Testis (tissue), 3 donors: Measurements from ENCODE around the gene ASIC4. TPM values are rescaled to one million over a fixed set of nuclear protein-coding genes. Genes with fewer than 3 reads are reported as not detected.

Experiments used
- DNase-seq: peaks from one replicate; pipeline ENCODE4 v3.0.0-alpha.2; 2019
- H3K27ac ChIP-seq, 2 donors: fragments of 200-600 bp; sonication (generic); one replicate each; pipeline ENCODE4 v1.5.1; 2019
- H3K27me3 ChIP-seq: fragments of 200-600 bp; sonication (generic); one replicate; pipeline ENCODE4 v1.5.1; 2019
- H3K36me3 ChIP-seq: fragments of 200-600 bp; sonication (generic); one replicate; pipeline ENCODE4 v1.5.1; 2017; ENCODE audit warnings: low read depth; ENCODE audit errors: missing control alignments
- H3K4me1 ChIP-seq: fragments of 200-600 bp; sonication (generic); one replicate; pipeline ENCODE4 v1.5.1; 2019
- H3K4me3 ChIP-seq, 2 donors: fragments of 200-600 bp; sonication (generic); one replicate each; pipeline ENCODE4 v1.5.1; 2017 to 2019
- H3K9me3 ChIP-seq: fragments of 200-600 bp; sonication (generic); one replicate; pipeline ENCODE4 v1.5.1; 2017
- CTCF ChIP-seq, 3 experiments: fragments of 450-650 bp in 2 of 3; fragments of 200-600 bp in 1 of 3; sonication (generic) in 1 of 3; IDR thresholded peaks; one replicate each; pipeline ENCODE4 v1.5.1; 2016 to 2019; ENCODE audit warnings: antibody characterized with exemption in 3 of 3, mild to moderate bottlenecking in 2 of 3, moderate library complexity in 1 of 3
- POLR2A ChIP-seq: fragments of 450-650 bp; IDR thresholded peaks from one replicate; pipeline ENCODE4 v1.6.1; 2017; ENCODE audit warnings: antibody characterized with exemption, mild to moderate bottlenecking, moderate library complexity
- WGBS, 2 donors: methylation state at CpG; one replicate each; pipeline ENCODE4 v1.1.5; 2018; 5-methylcytosine and 5-hydroxymethylcytosine counted together
- intact Hi-C: fragments of 100-400 bp; cut with DNase I; formaldehyde crosslinking; loops from one replicate; pipeline ENCODE4 v1.15.1; 2023; ENCODE audit warnings: low total_unique reads
- polyA plus RNA-seq: library from polyadenylated mRNA; stranded (reverse); fragments of 350-450 nt; fragmentation: Illumina TruSeq; extraction: RNeasy Lipid Tissue Mini Kit (QIAGEN cat#74804); gene quantifications from one replicate; pipeline ENCODE4 v1.2.3, GENCODE V29; 2014; ENCODE audit warnings: low read depth, low replicate concordance; ENCODE audit not compliant: insufficient read depth
- total RNA-seq, 2 donors: library from RNA; depleted of rRNA; stranded (reverse); fragments of >200 nt; gene quantifications; one replicate each; pipeline ENCODE4 v1.2.3, GENCODE V29; 2016

ASIC4 gene
- total and polyA plus RNA-seq, 3 donors from 2014 or later: 1.5 to 4.6 (median 2.0) TPM

- peak within 1 kb of the TSS; percentile 85 to 94 for H3K27ac ChIP-seq
- H3K4me1 ChIP-seq: peaks cover 23% of the 10 kb centered on the region
- WGBS, 2 donors: 0 to 1% methylated on average over 27 to 58 of the region's 75 CpGs
- H3K4me3 ChIP-seq: peak within 1 kb of the TSS; percentile 80 to 86
- TF ChIP-seq CTCF (IDR thresholded peaks at IDR 0.05) (no peak), POLR2A (peak; percentile 39)
- H3K9me3 ChIP-seq: no peaks in the 10 kb centered on the region
- no peaks in the 10 kb centered on the region for H3K27me3 ChIP-seq
- peak; percentile 100 for DNase-seq
- H3K36me3 ChIP-seq: no peaks in the 10 kb centered on the region
- intact Hi-C loops: loop anchor here (5.0 kb wide), 1 partner anchor 94 kb away; no protein-coding TSS in a partner anchor
Measured at GRCh38 chr2:219543596-219544358, 29.5 kb downstream of the ASIC4 start, which contains the start of the genes CHPF and TMEM198. Gene CHPF, minus strand, starts transcription at chr2:219543809. Its CDS starts 271 bp downstream, at chr2:219543538. Gene TMEM198, plus strand, starts transcription at chr2:219544028. Its CDS starts 700 bp downstream, at chr2:219544728.

GRCh38 chr2:219544567-219544966, 30.3 kb downstream of the ASIC4 start:
- intact Hi-C loops: loop anchor here (5.0 kb wide), 1 partner anchor 93 kb away; no protein-coding TSS in a partner anchor
- TF ChIP-seq CTCF (IDR thresholded peaks at IDR 0.05) (no peak), POLR2A (no peak)
- Histone ChIP-seq H3K4me3 (peak overlapping the region; percentile 80 to 86), H3K4me1 (peaks cover 22% of the 10 kb centered on the region), H3K36me3 (no peaks in the 10 kb centered on the region), H3K9me3 (no peaks in the 10 kb centered on the region), H3K27ac (peak overlapping the region; percentile 85 to 94), H3K27me3 (no peaks in the 10 kb centered on the region)
- no peak for DNase-seq
- WGBS, 2 donors: 20 to 32% methylated on average over 9 of the region's 9 CpGs

GRCh38 chr2:219545295-219545942, 31.1 kb downstream of the ASIC4 start:
- no peak for TF ChIP-seq POLR2A
- TF ChIP-seq CTCF (IDR thresholded peaks at IDR 0.05): no peak
- DNase-seq: no peak
- 67 to 75% methylated on average over 2 to 3 of the region's 3 CpGs for WGBS, 2 donors
- H3K27me3 ChIP-seq: no peaks in the 10 kb centered on the region
- H3K36me3 ChIP-seq: no peaks in the 10 kb centered on the region
- H3K4me1 ChIP-seq: peaks cover 22% of the 10 kb centered on the region
- no peaks in the 10 kb centered on the region for H3K9me3 ChIP-seq
- intact Hi-C loops: no loop called here
- no peak overlapping the region for H3K4me3 ChIP-seq
- no peak overlapping the region for H3K27ac ChIP-seq

- no peak overlapping the region for H3K4me3 ChIP-seq
- no peaks in the 10 kb centered on the region for H3K36me3 ChIP-seq
- H3K4me1 ChIP-seq: peaks cover 22% of the 10 kb centered on the region
- no peaks in the 10 kb centered on the region for H3K27me3 ChIP-seq
- TF ChIP-seq POLR2A: no peak
- TF ChIP-seq CTCF (IDR thresholded peaks at IDR 0.05): no peak
- no peak overlapping the region for H3K27ac ChIP-seq
- no peak for DNase-seq
- intact Hi-C loops: no loop called here
- H3K9me3 ChIP-seq: no peaks in the 10 kb centered on the region
- 65 to 74% methylated on average over 3 to 4 of the region's 4 CpGs for WGBS, 2 donors
Measured at GRCh38 chr2:219545943-219546352, 31.7 kb downstream of the ASIC4 start.
